ENCODE results near the gene TMEM184A. TPM values are rescaled to one million over a fixed set of nuclear protein-coding genes. Genes with fewer than 3 reads are reported as not detected.

The TMEM184A gene
- total and polyA plus RNA-seq, 2 experiments from 2014 or later: 0.18 to 0.66 TPM

- Histone ChIP-seq H3K79me2 (replicated peaks; ENCODE audit: insufficient read depth) (peaks cover 20% of the 10 kb centered on the region), H3F3A (replicated peaks; ENCODE audit: low read depth) (no peaks in the 10 kb centered on the region), H3K4me1 (ENCODE audit: insufficient read depth) (peaks cover 5% of the 10 kb centered on the region; the same call in 1 of the 2 replicates), H3K36me3 (ENCODE audit: insufficient read depth) (no peaks in the 10 kb centered on the region), H3K27ac (ENCODE audit: low read depth) (no peak overlapping the region), H3K9me2 (ENCODE audit: insufficient read depth) (no peaks in the 10 kb centered on the region), H3K27me3 (ENCODE audit: insufficient read depth) (no peaks in the 10 kb centered on the region), H4K20me1 (replicated peaks; ENCODE audit: insufficient read depth) (0 out of 2 replicates have a peak, but pooled peaks cover 3% of the 10 kb centered on the region), H3K4me3 (no peak overlapping the region), H3K4me2 (no peak overlapping the region), H2AFZ (no peak overlapping the region)
- no peak for ATAC-seq
- Mint-ChIP-seq H3K27ac (no peak overlapping the region), H3K4me3 (no peak overlapping the region), H3K36me3 (ENCODE audit: low read depth) (peaks cover 3% of the 10 kb centered on the region; the same call in 1 of the 3 replicates), H3K4me1 (peaks cover 10% of the 10 kb centered on the region), H3K9me3 (no peaks in the 10 kb centered on the region), H3K27me3 (ENCODE audit: insufficient read depth, low read depth, poor library complexity) (peaks cover 4% of the 10 kb centered on the region)
- peak; percentile 3 for DNase-seq (ENCODE audit: low spot score)
- TF ChIP-seq, protein P1, sequence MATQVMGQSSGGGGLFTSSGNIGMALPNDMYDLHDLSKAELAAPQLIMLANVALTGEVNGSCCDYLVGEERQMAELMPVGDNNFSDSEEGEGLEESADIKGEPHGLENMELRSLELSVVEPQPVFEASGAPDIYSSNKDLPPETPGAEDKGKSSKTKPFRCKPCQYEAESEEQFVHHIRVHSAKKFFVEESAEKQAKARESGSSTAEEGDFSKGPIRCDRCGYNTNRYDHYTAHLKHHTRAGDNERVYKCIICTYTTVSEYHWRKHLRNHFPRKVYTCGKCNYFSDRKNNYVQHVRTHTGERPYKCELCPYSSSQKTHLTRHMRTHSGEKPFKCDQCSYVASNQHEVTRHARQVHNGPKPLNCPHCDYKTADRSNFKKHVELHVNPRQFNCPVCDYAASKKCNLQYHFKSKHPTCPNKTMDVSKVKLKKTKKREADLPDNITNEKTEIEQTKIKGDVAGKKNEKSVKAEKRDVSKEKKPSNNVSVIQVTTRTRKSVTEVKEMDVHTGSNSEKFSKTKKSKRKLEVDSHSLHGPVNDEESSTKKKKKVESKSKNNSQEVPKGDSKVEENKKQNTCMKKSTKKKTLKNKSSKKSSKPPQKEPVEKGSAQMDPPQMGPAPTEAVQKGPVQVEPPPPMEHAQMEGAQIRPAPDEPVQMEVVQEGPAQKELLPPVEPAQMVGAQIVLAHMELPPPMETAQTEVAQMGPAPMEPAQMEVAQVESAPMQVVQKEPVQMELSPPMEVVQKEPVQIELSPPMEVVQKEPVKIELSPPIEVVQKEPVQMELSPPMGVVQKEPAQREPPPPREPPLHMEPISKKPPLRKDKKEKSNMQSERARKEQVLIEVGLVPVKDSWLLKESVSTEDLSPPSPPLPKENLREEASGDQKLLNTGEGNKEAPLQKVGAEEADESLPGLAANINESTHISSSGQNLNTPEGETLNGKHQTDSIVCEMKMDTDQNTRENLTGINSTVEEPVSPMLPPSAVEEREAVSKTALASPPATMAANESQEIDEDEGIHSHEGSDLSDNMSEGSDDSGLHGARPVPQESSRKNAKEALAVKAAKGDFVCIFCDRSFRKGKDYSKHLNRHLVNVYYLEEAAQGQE (IDR thresholded peaks at IDR 0.05; ENCODE audit: unreplicated experiment): no peak
- TF ChIP-seq JUNB (IDR thresholded peaks at IDR 0.05; ENCODE audit: unreplicated experiment) (no peak), NANOG (IDR thresholded peaks at IDR 0.05; ENCODE audit: borderline replicate concordance) (no peak), CREB1 (CRISPR knock-in tag; IDR thresholded peaks at IDR 0.05; ENCODE audit: low read depth) (no peak), EZH2phosphoT487 (IDR thresholded peaks at IDR 0.05; ENCODE audit: unreplicated experiment) (no peak), ZNF331 (CRISPR knock-in tag; IDR thresholded peaks at IDR 0.05; ENCODE audit: low read depth) (no peak), POLR2AphosphoS5 (IDR thresholded peaks at IDR 0.05; ENCODE audit: low read depth) (no peak), EZH2 (IDR thresholded peaks at IDR 0.05; ENCODE audit: low read depth, unreplicated experiment) (no peak), ZNF462 (CRISPR knock-in tag; IDR thresholded peaks at IDR 0.05) (no peak), CTCF (conservative IDR thresholded peaks at IDR 0.05; ENCODE audit: low read depth in 2 of 2) (no peak), STAT1 (IDR thresholded peaks at IDR 0.05; ENCODE audit: unreplicated experiment) (no peak), ZNF114 (CRISPR knock-in tag; IDR thresholded peaks at IDR 0.05) (no peak), ETS1 (IDR thresholded peaks at IDR 0.05) (no peak)
Observed at GRCh38 chr7:1540776-1541271, 15.2 kb downstream of the TMEM184A start.
